Neural cell (in vitro differentiated cells): ENCODE results near the gene DLG5. TPM values are rescaled to one million over a fixed set of nuclear protein-coding genes. Genes with fewer than 3 reads are reported as not detected.

Experiments used
- H2AFZ ChIP-seq: fragments of 200-600, 300-800 bp; sonication (generic), shearing (Covaris generic); 2 replicates; pipeline ENCODE4 v1.6.0; 2014; ENCODE audit warnings: low read depth, mild to moderate bottlenecking, antibody characterized with exemption, low read length, moderate library complexity
- H3F3A ChIP-seq: fragments of 200-600 bp; shearing (Covaris generic); 2 replicates; pipeline ENCODE4 v1.6.1; 2016; ENCODE audit warnings: mild to moderate bottlenecking, moderate library complexity, mixed read lengths, antibody characterized with exemption, low read length; ENCODE audit not compliant: insufficient read depth, poor library complexity, severe bottlenecking
- H3K27ac ChIP-seq: fragments of 200-600, 300-800 bp; sonication (generic), shearing (Covaris generic); 2 replicates; pipeline ENCODE4 v1.5.1; 2014; ENCODE audit warnings: mild to moderate bottlenecking, low read length, moderate library complexity
- H3K27me3 ChIP-seq: fragments of 300-800, 200-600 bp; sonication (generic), shearing (Covaris generic); 2 replicates; pipeline ENCODE4 v1.6.0; 2014; ENCODE audit warnings: mild to moderate bottlenecking, low read depth, low read length, moderate library complexity; ENCODE audit not compliant: insufficient read depth
- H3K36me3 ChIP-seq: fragments of 300-800, 200-600 bp; sonication (generic), shearing (Covaris generic); 2 replicates; pipeline ENCODE4 v1.5.1; 2014; ENCODE audit warnings: mild to moderate bottlenecking, antibody characterized with exemption, low read length, moderate library complexity; ENCODE audit not compliant: insufficient read depth
- H3K4me2 ChIP-seq: fragments of 300-800, 200-600 bp; sonication (generic), shearing (Covaris generic); 2 replicates; pipeline ENCODE4 v1.6.0; 2014; ENCODE audit warnings: mild to moderate bottlenecking, low read length
- H3K4me3 ChIP-seq: fragments of 300-800, 200-600 bp; sonication (generic), shearing (Covaris generic); 2 replicates; pipeline ENCODE4 v1.5.1; 2014; ENCODE audit warnings: mild to moderate bottlenecking, low read length, moderate library complexity
- H3K79me2 ChIP-seq: fragments of 200-600 bp; shearing (Covaris generic); replicated peaks from 2 replicates; pipeline ENCODE4 v1.6.0; 2014; ENCODE audit warnings: mild to moderate bottlenecking, low read length, moderate library complexity; ENCODE audit not compliant: insufficient read depth
- H3K9ac ChIP-seq: fragments of 300-800, 200-600 bp; sonication (generic), shearing (Covaris generic); 2 replicates; pipeline ENCODE4 v1.6.1; 2016; ENCODE audit warnings: mild to moderate bottlenecking, low read length, mixed read lengths
- H3K9me2 ChIP-seq: fragments of 200-600 bp; shearing (Covaris generic); 2 replicates; pipeline ENCODE4 v1.6.1; 2016; ENCODE audit warnings: mild to moderate bottlenecking, low read length, mixed read lengths; ENCODE audit not compliant: insufficient read depth
- H3K9me3 ChIP-seq: fragments of 200-600, 300-800 bp; sonication (generic), shearing (Covaris generic); 2 replicates; pipeline ENCODE4 v1.6.1; 2016; ENCODE audit warnings: mild to moderate bottlenecking, mixed run types, low read length, moderate library complexity, mixed read lengths
- H4K20me1 ChIP-seq: fragments of 200-600 bp; shearing (Covaris generic); 2 replicates; pipeline ENCODE4 v1.6.1; 2016; ENCODE audit warnings: mild to moderate bottlenecking, mixed run types; ENCODE audit not compliant: insufficient read depth
- CTCF ChIP-seq: fragments of 450-650 bp; IDR thresholded peaks from 2 replicates; pipeline ENCODE4 v1.5.1; 2014; ENCODE audit warnings: antibody characterized with exemption, mild to moderate bottlenecking, moderate library complexity; ENCODE audit not compliant: poor library complexity, severe bottlenecking
- EP300 ChIP-seq: fragments of 450-650 bp; conservative IDR thresholded peaks from 2 replicates; pipeline ENCODE4 v1.6.1; 2014; ENCODE audit warnings: antibody characterized with exemption, mild to moderate bottlenecking, moderate library complexity; ENCODE audit not compliant: poor library complexity, severe bottlenecking
- EZH2 ChIP-seq: fragments of 200-600, 300-800 bp; shearing (Covaris generic), sonication (generic); IDR thresholded peaks from 2 replicates; pipeline ENCODE4 v1.6.1; 2014; ENCODE audit warnings: antibody characterized with exemption, low read length, borderline replicate concordance, mild to moderate bottlenecking; ENCODE audit not compliant: insufficient read depth, poor library complexity, severe bottlenecking
- MXI1 ChIP-seq: fragments of 450-650 bp; conservative IDR thresholded peaks from 2 replicates; pipeline ENCODE4 v1.6.1; 2014; ENCODE audit warnings: antibody characterized with exemption, mild to moderate bottlenecking; ENCODE audit not compliant: poor library complexity, severe bottlenecking
- POLR2AphosphoS5 ChIP-seq: IDR thresholded peaks from 2 replicates; pipeline ENCODE4 v1.6.1; 2012
- RAD21 ChIP-seq: fragments of 450-650 bp; conservative IDR thresholded peaks from 2 replicates; pipeline ENCODE4 v1.6.1; 2014; ENCODE audit warnings: antibody characterized with exemption, mild to moderate bottlenecking, moderate library complexity
- REST ChIP-seq: IDR thresholded peaks from 2 replicates; pipeline ENCODE4 v1.6.1; 2012; ENCODE audit warnings: borderline replicate concordance
- SMC3 ChIP-seq: fragments of 450-650 bp; conservative IDR thresholded peaks from 2 replicates; pipeline ENCODE4 v1.6.1; 2014; ENCODE audit warnings: antibody characterized with exemption, mild to moderate bottlenecking, moderate library complexity; ENCODE audit not compliant: poor library complexity
- TAF1 ChIP-seq: IDR thresholded peaks from 2 replicates; pipeline ENCODE4 v1.6.1; 2012; ENCODE audit warnings: low read depth
- polyA plus RNA-seq: library from polyadenylated mRNA; depleted of rRNA; stranded (reverse); fragments of >200 nt; gene quantifications from 2 replicates; pipeline ENCODE4 v1.2.3, GENCODE V29; 2014

DLG5 gene
- polyA plus RNA-seq, 1 donor from 2014 or later = 72.9 TPM

- Histone ChIP-seq H3K9ac (no peak overlapping the region), H3K36me3 (no peaks in the 10 kb centered on the region), H3K4me3 (no peak overlapping the region), H3K9me3 (no peaks in the 10 kb centered on the region), H3K27me3 (no peaks in the 10 kb centered on the region), H3F3A (no peaks in the 10 kb centered on the region), H2AFZ (no peak overlapping the region), H3K27ac (no peak overlapping the region), H3K9me2 (no peaks in the 10 kb centered on the region), H3K4me2 (no peak overlapping the region), H4K20me1 (no peaks in the 10 kb centered on the region), H3K79me2 (peaks cover 72% of the 10 kb centered on the region)
- TF ChIP-seq TAF1 (no peak), MXI1 (no peak), EP300 (no peak), RAD21 (no peak), EZH2 (no peak), POLR2AphosphoS5 (no peak), REST (no peak), SMC3 (peak; percentile 44), CTCF (peak; percentile 28)
Measured at GRCh38 chr10:77907900-77908717, 18.4 kb downstream of the DLG5 start.

- Histone ChIP-seq H3F3A (no peaks in the 10 kb centered on the region), H3K9ac (no peak overlapping the region), H3K27ac (no peak overlapping the region), H2AFZ (no peak overlapping the region), H3K27me3 (no peaks in the 10 kb centered on the region), H3K36me3 (no peaks in the 10 kb centered on the region), H3K79me2 (peaks cover 68% of the 10 kb centered on the region), H3K9me3 (no peaks in the 10 kb centered on the region), H3K4me3 (no peak overlapping the region), H4K20me1 (no peaks in the 10 kb centered on the region), H3K4me2 (no peak overlapping the region), H3K9me2 (no peaks in the 10 kb centered on the region)
- TF ChIP-seq RAD21 = no peak
- no peak for TF ChIP-seq MXI1
- no peak for TF ChIP-seq TAF1
- TF ChIP-seq POLR2AphosphoS5 = no peak
Measured at GRCh38 chr10:77907462-77907861, 19.1 kb downstream of the DLG5 start.
